Mucosa of rectum (tissue), 2 donors: ENCODE data around the gene SORCS2.

Experiments used
- H3K27ac ChIP-seq, 2 donors: one replicate each; pipeline ENCODE4 v1.7.0; 2013; ENCODE audit warnings: inconsistent platforms in 2 of 2, low read depth in 2 of 2, low read length in 2 of 2
- H3K27me3 ChIP-seq, 2 donors: one replicate each; pipeline ENCODE4 v1.7.0; 2013; ENCODE audit warnings: low read length in 2 of 2; ENCODE audit not compliant: control insufficient read depth in 2 of 2, insufficient read depth in 2 of 2
- H3K36me3 ChIP-seq, 2 donors: one replicate each; pipeline ENCODE4 v1.7.0; 2013; ENCODE audit warnings: low read length in 2 of 2; ENCODE audit not compliant: control insufficient read depth in 2 of 2, insufficient read depth in 2 of 2
- H3K4me1 ChIP-seq, 2 donors: one replicate each; pipeline ENCODE4 v1.7.0; 2013; ENCODE audit warnings: low read length in 2 of 2, mild to moderate bottlenecking in 1 of 2; ENCODE audit not compliant: control insufficient read depth in 2 of 2, insufficient read depth in 2 of 2
- H3K4me3 ChIP-seq, 2 donors: one replicate each; pipeline ENCODE4 v1.7.0; 2013; ENCODE audit warnings: low read length in 2 of 2
- H3K9ac ChIP-seq, 2 donors: one replicate each; pipeline ENCODE4 v1.7.0; 2013; ENCODE audit warnings: low read length in 2 of 2, low read depth in 1 of 2, mild to moderate bottlenecking in 1 of 2
- H3K9me3 ChIP-seq, 2 donors: one replicate each; pipeline ENCODE4 v1.7.0; 2013; ENCODE audit warnings: low read length in 2 of 2; ENCODE audit not compliant: control insufficient read depth in 2 of 2
- donor health status: healthy.
- donor health status: Normal muscosa, but diverticular disease.

Gene SORCS2

GRCh38 chr4:7466215-7466614, 273.9 kb downstream of the SORCS2 start:
- no peak overlapping the region for H3K27ac ChIP-seq
- no peak overlapping the region for H3K4me3 ChIP-seq
- no peaks in the 10 kb centered on the region for H3K4me1 ChIP-seq
- H3K27me3 ChIP-seq = peaks cover 0 to 3% of the 10 kb centered on the region in 2 donors
- no peaks in the 10 kb centered on the region for H3K9me3 ChIP-seq
- no peaks in the 10 kb centered on the region for H3K36me3 ChIP-seq
- no peak overlapping the region for H3K9ac ChIP-seq

- Histone ChIP-seq H3K9me3 (no peaks in the 10 kb centered on the region), H3K9ac (no peak overlapping the region), H3K4me1 (no peaks in the 10 kb centered on the region), H3K27ac (no peak overlapping the region), H3K4me3 (no peak overlapping the region), H3K36me3 (no peaks in the 10 kb centered on the region), H3K27me3 (peaks cover 0 to 2% of the 10 kb centered on the region in 2 donors)
Observed at GRCh38 chr4:7466904-7467303, 274.6 kb downstream of the SORCS2 start.

- Histone ChIP-seq H3K9ac (no peak overlapping the region), H3K4me3 (no peak overlapping the region), H3K27ac (no peak overlapping the region), H3K4me1 (no peaks in the 10 kb centered on the region), H3K9me3 (no peaks in the 10 kb centered on the region), H3K27me3 (no peaks in the 10 kb centered on the region), H3K36me3 (no peaks in the 10 kb centered on the region)
Observed at GRCh38 chr4:7467471-7467870, 275.1 kb downstream of the SORCS2 start.

DNA sequence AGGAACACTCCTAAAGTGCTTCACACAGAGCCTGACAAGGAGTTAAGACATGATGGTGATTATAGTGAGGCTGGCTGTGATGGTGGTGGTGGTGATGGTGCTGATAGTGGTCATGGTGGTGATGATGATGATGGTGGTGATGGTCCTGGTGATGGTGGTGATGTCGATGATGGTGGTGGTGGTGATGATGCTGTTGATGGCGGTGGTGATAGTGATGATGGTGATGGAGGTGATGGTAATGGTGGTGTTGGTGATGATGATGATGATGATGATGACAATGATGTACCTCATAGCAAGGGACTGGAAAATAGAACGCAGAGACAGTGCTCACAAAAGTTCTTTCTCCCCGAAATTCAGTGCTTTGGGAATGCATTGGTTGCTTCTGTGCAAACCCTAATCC, 276.7 kb downstream of the SORCS2 start:
- no peak overlapping the region for H3K27ac ChIP-seq
- no peaks in the 10 kb centered on the region for H3K9me3 ChIP-seq
- H3K9ac ChIP-seq = no peak overlapping the region
- H3K4me1 ChIP-seq = no peaks in the 10 kb centered on the region
- H3K27me3 ChIP-seq = no peaks in the 10 kb centered on the region
- H3K4me3 ChIP-seq = no peak overlapping the region
- no peaks in the 10 kb centered on the region for H3K36me3 ChIP-seq

GRCh38 chr4:7470111-7470510, 277.8 kb downstream of the SORCS2 start:
- no peaks in the 10 kb centered on the region for H3K4me1 ChIP-seq
- no peaks in the 10 kb centered on the region for H3K27me3 ChIP-seq
- H3K36me3 ChIP-seq = no peaks in the 10 kb centered on the region
- no peak overlapping the region for H3K9ac ChIP-seq
- no peaks in the 10 kb centered on the region for H3K9me3 ChIP-seq
- H3K27ac ChIP-seq = no peak overlapping the region
- H3K4me3 ChIP-seq = no peak overlapping the region

- Histone ChIP-seq H3K27ac (no peak overlapping the region), H3K9ac (no peak overlapping the region), H3K36me3 (no peaks in the 10 kb centered on the region), H3K9me3 (no peaks in the 10 kb centered on the region), H3K4me1 (no peaks in the 10 kb centered on the region), H3K27me3 (no peaks in the 10 kb centered on the region), H3K4me3 (no peak overlapping the region)
Observed at GRCh38 chr4:7470522-7471128, 278.3 kb downstream of the SORCS2 start.

GRCh38 chr4:7472442-7473013, 280.2 kb downstream of the SORCS2 start:
- no peaks in the 10 kb centered on the region for H3K27me3 ChIP-seq
- H3K9ac ChIP-seq = no peak overlapping the region
- no peak overlapping the region for H3K27ac ChIP-seq
- no peaks in the 10 kb centered on the region for H3K9me3 ChIP-seq
- no peaks in the 10 kb centered on the region for H3K4me1 ChIP-seq
- H3K36me3 ChIP-seq = no peaks in the 10 kb centered on the region
- H3K4me3 ChIP-seq = no peak overlapping the region

GRCh38 chr4:7473081-7473480, 280.7 kb downstream of the SORCS2 start:
- Histone ChIP-seq H3K9me3 (no peaks in the 10 kb centered on the region), H3K27ac (no peak overlapping the region), H3K4me3 (no peak overlapping the region), H3K36me3 (no peaks in the 10 kb centered on the region), H3K27me3 (no peaks in the 10 kb centered on the region), H3K4me1 (no peaks in the 10 kb centered on the region), H3K9ac (no peak overlapping the region)

GRCh38 chr4:7474320-7474719, 282.0 kb downstream of the SORCS2 start:
- no peaks in the 10 kb centered on the region for H3K9me3 ChIP-seq
- H3K27me3 ChIP-seq = no peaks in the 10 kb centered on the region
- no peaks in the 10 kb centered on the region for H3K36me3 ChIP-seq
- no peaks in the 10 kb centered on the region for H3K4me1 ChIP-seq
- H3K27ac ChIP-seq = no peak overlapping the region
- no peak overlapping the region for H3K9ac ChIP-seq
- no peak overlapping the region for H3K4me3 ChIP-seq

DNA sequence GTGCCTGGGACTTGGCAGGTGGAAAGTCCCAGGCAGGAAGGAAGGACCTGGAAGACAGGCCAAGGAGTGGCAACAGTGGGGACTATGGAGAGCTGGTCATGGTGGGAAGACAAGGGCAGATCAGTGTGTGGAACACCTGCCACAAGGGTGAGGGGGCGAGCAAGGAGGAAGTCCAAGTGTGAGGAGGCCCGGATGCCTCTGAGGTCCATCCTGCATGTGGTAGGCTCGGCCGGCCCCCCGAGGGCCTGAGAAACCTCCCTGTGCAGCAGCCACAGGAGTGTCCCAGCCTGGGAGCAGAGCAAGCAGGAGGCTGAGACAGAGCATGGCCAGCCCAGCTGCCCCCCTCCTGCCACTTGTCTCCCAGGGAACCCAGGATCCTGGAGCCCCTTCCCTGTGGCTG, 282.9 kb downstream of the SORCS2 start:
- Histone ChIP-seq H3K9me3 (no peaks in the 10 kb centered on the region), H3K36me3 (no peaks in the 10 kb centered on the region), H3K4me1 (no peaks in the 10 kb centered on the region), H3K27me3 (no peaks in the 10 kb centered on the region), H3K4me3 (no peak overlapping the region), H3K9ac (no peak overlapping the region), H3K27ac (no peak overlapping the region)
